ENCODE data around the gene BTBD16. TPM values are rescaled to one million over a fixed set of nuclear protein-coding genes. Genes with fewer than 3 reads are reported as not detected.

BTBD16 gene
- total and polyA plus RNA-seq, 10 of the 15 experiments (the other 5 are each of a cell fraction or from before 2014, with no cell fraction given), result 0.11 TPM; not detected in 9

DNA sequence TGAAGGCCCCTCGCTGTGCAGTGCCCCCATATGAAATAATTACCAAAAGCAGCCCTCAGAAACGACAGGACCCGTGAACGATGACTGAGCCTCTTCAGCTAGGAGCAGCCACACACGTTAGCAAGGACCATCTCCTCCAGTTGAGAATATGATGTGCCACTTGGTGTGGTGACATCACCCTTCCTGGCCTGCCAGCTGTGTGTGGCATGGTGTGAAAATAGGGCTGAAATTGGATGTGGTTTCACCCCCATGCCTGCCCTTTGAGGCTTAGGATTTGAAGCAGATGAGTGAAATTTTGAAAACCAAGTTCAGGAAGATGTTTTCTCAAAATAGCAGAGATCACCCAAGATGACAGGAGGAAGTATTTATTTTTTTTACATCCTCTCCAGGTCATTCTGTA is 49.1 kb upstream of the BTBD16 start (continued):
- TF ChIP-seq, protein P1, sequence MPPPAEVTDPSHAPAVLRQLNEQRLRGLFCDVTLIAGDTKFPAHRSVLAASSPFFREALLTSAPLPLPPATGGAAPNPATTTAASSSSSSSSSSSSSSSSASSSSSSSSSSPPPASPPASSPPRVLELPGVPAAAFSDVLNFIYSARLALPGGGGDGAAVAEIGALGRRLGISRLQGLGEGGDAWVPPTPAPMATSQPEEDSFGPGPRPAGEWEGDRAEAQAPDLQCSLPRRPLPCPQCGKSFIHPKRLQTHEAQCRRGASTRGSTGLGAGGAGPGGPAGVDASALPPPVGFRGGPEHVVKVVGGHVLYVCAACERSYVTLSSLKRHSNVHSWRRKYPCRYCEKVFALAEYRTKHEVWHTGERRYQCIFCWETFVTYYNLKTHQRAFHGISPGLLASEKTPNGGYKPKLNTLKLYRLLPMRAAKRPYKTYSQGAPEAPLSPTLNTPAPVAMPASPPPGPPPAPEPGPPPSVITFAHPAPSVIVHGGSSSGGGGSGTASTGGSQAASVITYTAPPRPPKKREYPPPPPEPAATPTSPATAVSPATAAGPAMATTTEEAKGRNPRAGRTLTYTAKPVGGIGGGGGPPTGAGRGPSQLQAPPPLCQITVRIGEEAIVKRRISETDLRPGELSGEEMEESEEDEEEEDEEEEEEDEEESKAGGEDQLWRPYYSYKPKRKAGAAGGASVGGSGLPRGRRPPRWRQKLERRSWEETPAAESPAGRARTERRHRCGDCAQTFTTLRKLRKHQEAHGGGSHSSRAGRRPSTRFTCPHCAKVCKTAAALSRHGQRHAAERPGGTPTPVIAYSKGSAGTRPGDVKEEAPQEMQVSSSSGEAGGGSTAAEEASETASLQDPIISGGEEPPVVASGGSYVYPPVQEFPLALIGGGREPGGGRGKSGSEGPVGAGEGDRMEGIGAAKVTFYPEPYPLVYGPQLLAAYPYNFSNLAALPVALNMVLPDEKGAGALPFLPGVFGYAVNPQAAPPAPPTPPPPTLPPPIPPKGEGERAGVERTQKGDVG (CRISPR knock-in tag; IDR thresholded peaks at IDR 0.05), result no peak
- TF ChIP-seq ZNF622 (IDR thresholded peaks at IDR 0.05), result no peak
- no peak for TF ChIP-seq SREBF2 (IDR thresholded peaks at IDR 0.05; ENCODE audit: low read length)
- no peak for TF ChIP-seq EGR1 (IDR thresholded peaks at IDR 0.05; ENCODE audit: borderline replicate concordance in 1 of 2, low read depth in 2 of 2, low read length in 2 of 2)
- no peak for TF ChIP-seq JUND (IDR thresholded peaks at IDR 0.05; ENCODE audit: low read depth, low read length)

DNA sequence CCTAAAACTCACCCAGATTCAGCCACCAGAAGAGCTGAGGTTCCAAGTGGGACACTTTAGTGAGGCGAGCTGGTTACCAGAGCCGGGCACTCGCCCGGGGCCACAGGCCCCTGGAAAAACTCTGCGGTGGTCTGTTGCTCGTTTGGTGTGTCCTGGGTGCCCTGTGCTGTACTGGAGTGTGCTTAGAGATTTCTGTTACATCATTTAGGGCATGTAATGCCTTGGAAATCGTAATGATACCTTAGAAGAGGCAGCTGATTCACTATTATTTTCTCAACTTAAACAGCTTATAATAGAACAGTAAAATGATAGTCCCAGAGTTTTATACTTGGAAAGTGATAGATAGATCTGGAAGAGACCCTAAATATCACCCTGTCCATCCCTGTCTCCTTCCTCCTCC is 48.5 kb upstream of the BTBD16 start:
- Histone ChIP-seq H3K9ac (ENCODE audit: control insufficient read depth, insufficient read depth, low read length) (no peak overlapping the region), H3K27me3 (replicated peaks in 1 of 2; ENCODE audit: control insufficient read depth in 2 of 2, insufficient read depth in 2 of 2, low read length in 1 of 2) (peaks cover 0 to 1% of the 10 kb centered on the region in 2 experiments; a peak in 2 of 4 replicates), H3K4me2 (ENCODE audit: control insufficient read depth, insufficient read depth) (no peak overlapping the region), H2AFZ (ENCODE audit: control insufficient read depth, low read depth, low read length) (no peak overlapping the region), H3K4me3 (no peak overlapping the region), H3K79me2 (ENCODE audit: control insufficient read depth, insufficient read depth, low read length) (no peaks in the 10 kb centered on the region), H3K4me1 (ENCODE audit: control insufficient read depth, insufficient read depth, low read length) (no peaks in the 10 kb centered on the region), H3K9me3 (replicated peaks; ENCODE audit: control insufficient read depth, insufficient read depth, low read length) (no peaks in the 10 kb centered on the region), H3K27ac (ENCODE audit: control insufficient read depth, insufficient read depth) (no peak overlapping the region), H4K20me1 (ENCODE audit: control insufficient read depth, insufficient read depth) (no peaks in the 10 kb centered on the region), H3K36me3 (ENCODE audit: control insufficient read depth in 2 of 2, insufficient read depth in 2 of 2, low read length in 1 of 2) (no peaks in the 10 kb centered on the region)
- WGBS (ENCODE audit: insufficient coverage, insufficient replicate concordance, low lambda C conversion rate, missing lambda C conversion rate), result 46% methylated on average over 7 of the region's 7 CpGs
- no peak for ATAC-seq
- no peak for FAIRE-seq
- intact Hi-C loops (cut with micrococcal nuclease; ENCODE audit: unreplicated experiment) (no loop called here), in situ Hi-C loops (cut with MboI) (no loop called here)
- ChIA-PET CTCF (no interaction called here), RAD21 (ENCODE audit: unreplicated experiment) (no interaction called here), POLR2A (interaction anchor here (0.7 kb wide), 1 partner anchor 292 kb away, joined by 3 read pairs; no protein-coding TSS in a partner anchor), SMC1A (ENCODE audit: uncharacterized antibody, unreplicated experiment) (interaction anchor here (0.8 kb wide), 1 partner anchor 217 kb away, joined by 3 read pairs; no protein-coding TSS in a partner anchor)
- no peak for DNase-seq (ENCODE audit: low read depth, low spot score)
- TF ChIP-seq, protein P2, sequence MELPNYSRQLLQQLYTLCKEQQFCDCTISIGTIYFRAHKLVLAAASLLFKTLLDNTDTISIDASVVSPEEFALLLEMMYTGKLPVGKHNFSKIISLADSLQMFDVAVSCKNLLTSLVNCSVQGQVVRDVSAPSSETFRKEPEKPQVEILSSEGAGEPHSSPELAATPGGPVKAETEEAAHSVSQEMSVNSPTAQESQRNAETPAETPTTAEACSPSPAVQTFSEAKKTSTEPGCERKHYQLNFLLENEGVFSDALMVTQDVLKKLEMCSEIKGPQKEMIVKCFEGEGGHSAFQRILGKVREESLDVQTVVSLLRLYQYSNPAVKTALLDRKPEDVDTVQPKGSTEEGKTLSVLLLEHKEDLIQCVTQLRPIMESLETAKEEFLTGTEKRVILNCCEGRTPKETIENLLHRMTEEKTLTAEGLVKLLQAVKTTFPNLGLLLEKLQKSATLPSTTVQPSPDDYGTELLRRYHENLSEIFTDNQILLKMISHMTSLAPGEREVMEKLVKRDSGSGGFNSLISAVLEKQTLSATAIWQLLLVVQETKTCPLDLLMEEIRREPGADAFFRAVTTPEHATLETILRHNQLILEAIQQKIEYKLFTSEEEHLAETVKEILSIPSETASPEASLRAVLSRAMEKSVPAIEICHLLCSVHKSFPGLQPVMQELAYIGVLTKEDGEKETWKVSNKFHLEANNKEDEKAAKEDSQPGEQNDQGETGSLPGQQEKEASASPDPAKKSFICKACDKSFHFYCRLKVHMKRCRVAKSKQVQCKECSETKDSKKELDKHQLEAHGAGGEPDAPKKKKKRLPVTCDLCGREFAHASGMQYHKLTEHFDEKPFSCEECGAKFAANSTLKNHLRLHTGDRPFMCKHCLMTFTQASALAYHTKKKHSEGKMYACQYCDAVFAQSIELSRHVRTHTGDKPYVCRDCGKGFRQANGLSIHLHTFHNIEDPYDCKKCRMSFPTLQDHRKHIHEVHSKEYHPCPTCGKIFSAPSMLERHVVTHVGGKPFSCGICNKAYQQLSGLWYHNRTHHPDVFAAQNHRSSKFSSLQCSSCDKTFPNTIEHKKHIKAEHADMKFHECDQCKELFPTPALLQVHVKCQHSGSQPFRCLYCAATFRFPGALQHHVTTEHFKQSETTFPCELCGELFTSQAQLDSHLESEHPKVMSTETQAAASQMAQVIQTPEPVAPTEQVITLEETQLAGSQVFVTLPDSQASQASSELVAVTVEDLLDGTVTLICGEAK (IDR thresholded peaks at IDR 0.05; ENCODE audit: borderline replicate concordance), result no peak
- no peak for TF ChIP-seq ZSCAN29 (IDR thresholded peaks at IDR 0.05)
- TF ChIP-seq, protein P3, sequence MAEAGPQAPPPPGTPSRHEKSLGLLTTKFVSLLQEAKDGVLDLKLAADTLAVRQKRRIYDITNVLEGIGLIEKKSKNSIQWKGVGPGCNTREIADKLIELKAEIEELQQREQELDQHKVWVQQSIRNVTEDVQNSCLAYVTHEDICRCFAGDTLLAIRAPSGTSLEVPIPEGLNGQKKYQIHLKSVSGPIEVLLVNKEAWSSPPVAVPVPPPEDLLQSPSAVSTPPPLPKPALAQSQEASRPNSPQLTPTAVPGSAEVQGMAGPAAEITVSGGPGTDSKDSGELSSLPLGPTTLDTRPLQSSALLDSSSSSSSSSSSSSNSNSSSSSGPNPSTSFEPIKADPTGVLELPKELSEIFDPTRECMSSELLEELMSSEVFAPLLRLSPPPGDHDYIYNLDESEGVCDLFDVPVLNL (IDR thresholded peaks at IDR 0.05; ENCODE audit: low read depth, low read length), result no peak
- no TSS peak for BruUV-seq (replicated peaks)
